Suprapubic skin (tissue), 4 donors: ENCODE measurements around the gene NEMP1. TPM values are rescaled to one million over a fixed set of nuclear protein-coding genes. Genes with fewer than 3 reads are reported as not detected.
"Not testable (repeated sequence)": the region's sequence is repeated elsewhere in the genome, so short reads cannot be mapped to it uniquely, and the experiment has no call there.

Experiments
- DNase-seq, 2 donors: peaks; one replicate each; pipeline ENCODE4 v3.0.0-alpha.2; 2019; ENCODE audit warnings: low spot score in 2 of 2
- H3K27ac ChIP-seq: fragments of 200-600 bp; sonication (generic); one replicate; pipeline ENCODE4 v1.5.1; 2019
- H3K27me3 ChIP-seq: fragments of 200-600 bp; sonication (generic); one replicate; pipeline ENCODE4 v1.5.1; 2019
- H3K36me3 ChIP-seq: fragments of 200-600 bp; sonication (generic); one replicate; pipeline ENCODE4 v1.5.1; 2019
- H3K4me1 ChIP-seq: fragments of 200-600 bp; sonication (generic); one replicate; pipeline ENCODE4 v1.5.1; 2019
- H3K4me3 ChIP-seq: fragments of 200-600 bp; sonication (generic); one replicate; pipeline ENCODE4 v1.5.1; 2019; ENCODE audit warnings: mild to moderate bottlenecking
- H3K9me3 ChIP-seq: fragments of 200-600 bp; sonication (generic); one replicate; pipeline ENCODE4 v1.5.1; 2019
- CTCF ChIP-seq, 2 donors: fragments of 200-600 bp in 1 of 2; fragments of 450-650 bp in 1 of 2; sonication (generic) in 1 of 2; IDR thresholded peaks; one replicate each; pipeline ENCODE4 v1.5.1; 2016 to 2019; ENCODE audit warnings: antibody characterized with exemption in 2 of 2, mild to moderate bottlenecking in 1 of 2, moderate library complexity in 1 of 2
- EP300 ChIP-seq: sonication (generic); formaldehyde crosslinking; IDR thresholded peaks from one replicate; pipeline ENCODE4 v1.6.1; 2017; ENCODE audit warnings: antibody characterized with exemption
- POLR2A ChIP-seq, 2 donors: fragments of 450-650 bp; IDR thresholded peaks; one replicate each; pipeline ENCODE4 v1.6.1; 2017; ENCODE audit warnings: antibody characterized with exemption in 2 of 2, mild to moderate bottlenecking in 2 of 2, moderate library complexity in 2 of 2
- POLR2AphosphoS5 ChIP-seq, 3 donors: sonication (generic); formaldehyde crosslinking; IDR thresholded peaks; one replicate each; pipeline ENCODE4 v1.6.1; 2017; ENCODE audit warnings: antibody characterized with exemption in 3 of 3
- WGBS: methylation state at CpG from one replicate; pipeline ENCODE4 v1.1.5; 2018; 5-methylcytosine and 5-hydroxymethylcytosine counted together
- total RNA-seq, 4 donors: library from RNA; depleted of rRNA; stranded (reverse); fragments of >200 nt; gene quantifications; one replicate each; pipeline ENCODE4 v1.1.0, GENCODE V29; 2016

The NEMP1 gene
- total RNA-seq, 4 donors from 2014 or later, result 6.5 to 31.2 (median 9.5) TPM

DNA sequence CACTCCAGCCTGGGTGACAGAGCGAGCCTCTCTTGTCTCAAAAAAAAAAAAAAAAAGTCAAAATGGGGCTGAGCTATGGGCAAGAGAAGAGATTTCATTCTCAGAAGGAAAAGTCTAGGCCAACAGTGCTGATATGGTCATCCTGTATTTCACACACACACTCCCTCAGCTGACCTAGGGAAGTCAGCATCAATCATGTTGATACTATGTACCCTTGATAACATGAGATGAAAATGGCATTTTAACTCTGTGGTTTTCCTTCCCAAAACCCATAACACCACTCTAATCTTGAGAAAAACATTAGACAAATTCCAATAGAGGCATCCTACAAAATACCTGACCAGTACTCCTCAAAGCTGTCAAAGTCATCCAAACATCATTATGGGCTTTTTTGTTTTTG lies 2.3 kb upstream of the NEMP1 start:
- Histone ChIP-seq H3K27ac (no peak overlapping the region), H3K4me3 (no peak overlapping the region), H3K36me3 (no peaks in the 10 kb centered on the region), H3K4me1 (peaks cover 21% of the 10 kb centered on the region), H3K9me3 (no peaks in the 10 kb centered on the region), H3K27me3 (no peaks in the 10 kb centered on the region)
- no peak for DNase-seq
- WGBS, result 100% methylated on average over 1 of the region's 1 CpG
- TF ChIP-seq EP300, result no peak
- no peak for TF ChIP-seq POLR2AphosphoS5 (IDR thresholded peaks at IDR 0.05)
- TF ChIP-seq CTCF (IDR thresholded peaks at IDR 0.05), result no peak
- TF ChIP-seq POLR2A (IDR thresholded peaks at IDR 0.05), result no peak

DNA sequence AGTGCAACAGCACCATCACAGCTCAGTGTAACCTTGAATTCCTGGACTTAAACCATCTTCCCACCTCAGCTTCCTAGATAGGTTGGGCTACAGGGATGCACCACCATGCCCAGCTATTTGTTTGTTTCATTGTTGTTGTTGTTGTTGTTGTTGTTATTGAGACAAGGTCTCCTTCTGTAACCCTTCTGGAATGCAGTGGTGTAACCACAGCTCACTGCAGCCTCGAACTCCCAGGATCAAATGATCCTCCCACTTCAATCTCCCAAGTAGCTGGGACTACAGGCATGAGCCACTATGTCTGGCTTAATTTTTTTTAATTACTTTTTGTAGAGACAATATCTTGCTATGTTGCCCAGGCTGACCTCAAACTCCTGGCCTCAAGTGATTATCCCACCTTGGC lies 1.2 kb upstream of the NEMP1 start:
- WGBS, result 58% methylated on average over 1 of the region's 1 CpG
- H3K4me3 ChIP-seq, result no peak overlapping the region
- no peak for TF ChIP-seq CTCF (IDR thresholded peaks at IDR 0.05)
- no peaks in the 10 kb centered on the region for H3K27me3 ChIP-seq
- H3K9me3 ChIP-seq, result no peaks in the 10 kb centered on the region
- peaks cover 13% of the 10 kb centered on the region for H3K4me1 ChIP-seq
- DNase-seq, result no peak
- no peak overlapping the region for H3K27ac ChIP-seq
- H3K36me3 ChIP-seq, result no peaks in the 10 kb centered on the region

DNA sequence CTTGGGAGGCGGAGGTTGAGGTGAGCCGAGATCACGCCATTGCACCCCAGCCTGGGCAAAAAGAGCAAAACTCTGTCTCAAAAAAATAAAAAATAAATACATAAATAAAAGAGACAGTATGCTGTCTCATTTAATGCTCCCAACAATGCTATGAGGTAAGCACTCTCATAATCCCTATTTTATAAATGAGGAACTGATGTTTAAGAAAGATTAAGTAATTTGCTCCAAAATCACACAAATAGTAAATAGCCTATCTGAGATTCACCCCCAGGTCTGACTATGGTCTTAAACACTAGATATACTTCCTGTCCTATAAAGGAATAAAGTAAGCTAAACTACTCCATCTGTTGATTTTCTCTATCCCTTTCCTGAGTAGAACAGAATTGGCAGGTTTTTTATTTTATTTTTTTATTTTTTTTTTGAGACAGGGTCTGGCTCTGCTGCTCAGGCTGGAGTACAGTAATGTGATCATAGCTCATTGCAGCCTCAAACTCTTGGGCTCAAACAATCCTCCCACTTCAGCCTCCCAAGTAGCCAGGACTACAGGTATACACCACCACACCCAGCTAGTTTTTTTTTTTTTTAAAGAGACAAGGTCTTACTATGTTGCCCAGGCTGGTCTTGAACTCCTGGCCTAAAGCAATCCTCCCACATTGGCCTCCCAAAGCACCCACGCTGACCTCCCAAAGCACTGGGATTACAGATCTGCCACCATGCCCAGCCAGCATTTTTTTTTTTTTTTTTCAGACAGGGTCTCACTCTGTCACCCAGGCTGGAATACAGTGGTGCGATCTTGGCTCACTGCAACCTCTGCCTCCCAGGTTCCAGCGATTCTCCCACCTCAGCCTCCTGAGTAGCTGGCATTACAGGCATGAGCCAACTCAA lies 4.8 kb downstream of the NEMP1 start:
- DNase-seq, H3K9me3 ChIP-seq, H3K27me3 ChIP-seq: not testable (repeated sequence)
- Histone ChIP-seq H3K4me1 (peaks cover 32% of the 10 kb centered on the region), H3K36me3 (peaks cover 15% of the 10 kb centered on the region), H3K4me3 (peak overlapping the region; percentile 25), H3K27ac (peak overlapping the region; percentile 49)
- 85% methylated on average over 6 of the region's 6 CpGs for WGBS

DNA sequence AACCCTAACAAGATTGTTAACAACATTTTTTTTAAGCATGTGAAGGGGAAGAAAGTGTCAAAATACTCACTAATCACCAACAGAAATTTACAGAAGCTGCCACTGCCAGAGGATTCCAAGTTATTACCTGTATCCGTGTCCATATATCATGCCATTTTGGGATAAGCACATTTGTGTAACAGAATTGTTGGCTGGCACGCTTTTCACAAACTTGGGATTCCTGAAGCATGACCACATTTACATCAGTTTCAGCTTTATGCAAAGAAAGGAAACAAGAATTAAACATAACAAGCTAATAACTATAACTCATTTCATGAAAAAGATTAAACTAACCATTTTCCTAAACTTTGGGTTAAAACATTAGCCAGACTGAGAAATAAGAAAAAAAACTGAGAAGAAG lies 5.9 kb downstream of the NEMP1 start:
- 49% methylated on average over 2 of the region's 2 CpGs for WGBS

GRCh38 chr12:57069523-57069922 lies 9.1 kb downstream of the NEMP1 start:
- TF ChIP-seq CTCF (IDR thresholded peaks at IDR 0.05) (peak; percentile 75 to 80), POLR2A (IDR thresholded peaks at IDR 0.05) (no peak), EP300 (no peak), POLR2AphosphoS5 (IDR thresholded peaks at IDR 0.05) (peak in 2 of 3 donors; percentile 34 to 70)
- H3K9me3 ChIP-seq, result no peaks in the 10 kb centered on the region
- H3K4me1 ChIP-seq, result peaks cover 25% of the 10 kb centered on the region
- H3K4me3 ChIP-seq, result no peak overlapping the region
- 35% methylated on average over 2 of the region's 3 CpGs for WGBS
- H3K36me3 ChIP-seq, result peaks cover 19% of the 10 kb centered on the region
- DNase-seq, result no peak
- no peaks in the 10 kb centered on the region for H3K27me3 ChIP-seq
- peak overlapping the region; percentile 53 for H3K27ac ChIP-seq

More for the DNA sequence above, 5.9 kb downstream of the NEMP1 start:
- no peak for DNase-seq
- no peak overlapping the region for H3K4me3 ChIP-seq
- H3K36me3 ChIP-seq, result peaks cover 19% of the 10 kb centered on the region
- TF ChIP-seq EP300 (no peak), CTCF (IDR thresholded peaks at IDR 0.05) (no peak), POLR2AphosphoS5 (IDR thresholded peaks at IDR 0.05) (no peak), POLR2A (IDR thresholded peaks at IDR 0.05) (no peak)
- peaks cover 25% of the 10 kb centered on the region for H3K4me1 ChIP-seq
- peak overlapping the region; percentile 49 for H3K27ac ChIP-seq
- H3K9me3 ChIP-seq, result no peaks in the 10 kb centered on the region
- no peaks in the 10 kb centered on the region for H3K27me3 ChIP-seq
